ENCODE data around the gene DLEU7. TPM values are rescaled to one million over a fixed set of nuclear protein-coding genes. Genes with fewer than 3 reads are reported as not detected.

Gene DLEU7
- polyA plus RNA-seq, 1 donor (not counting 4 experiments of a cell fraction or from before 2014, with no cell fraction given) = not detected

- Histone ChIP-seq H3K4me1 (ENCODE audit: control insufficient read depth, extremely low read depth, insufficient read depth, low read length) (no peaks in the 10 kb centered on the region), H3K79me2 (ENCODE audit: control insufficient read depth, insufficient read depth, low read length) (no peaks in the 10 kb centered on the region), H3K4me2 (ENCODE audit: control insufficient read depth, extremely low read depth, insufficient read depth, low read depth, low read length) (no peak overlapping the region), H3K36me3 (ENCODE audit: control insufficient read depth in 2 of 2, extremely low read depth in 1 of 2, insufficient read depth in 2 of 2, low read length in 2 of 2) (no peaks in the 10 kb centered on the region), H3K9me1 (ENCODE audit: control insufficient read depth, extremely low read depth, insufficient read depth, low read length) (no peaks in the 10 kb centered on the region), H3K27ac (ENCODE audit: control insufficient read depth, insufficient read depth, low read length) (no peak overlapping the region), H3K27me3 (ENCODE audit: control insufficient read depth, extremely low read depth, insufficient read depth, low read length) (peaks cover 25% of the 10 kb centered on the region), H3K9ac (ENCODE audit: control insufficient read depth, extremely low read depth, insufficient read depth, low read length) (no peak overlapping the region), H3K9me3 (ENCODE audit: control insufficient read depth, low read depth, low read length) (no peaks in the 10 kb centered on the region), H2AFZ (ENCODE audit: control insufficient read depth, low read length) (no peak overlapping the region), H3K4me3 (ENCODE audit: control insufficient read depth in 2 of 3, extremely low read depth in 1 of 3, insufficient read depth in 2 of 3, low read depth in 1 of 3, low read length in 3 of 3) (no peak overlapping the region), H4K20me1 (ENCODE audit: control insufficient read depth, extremely low read depth, insufficient read depth, low read length) (no peaks in the 10 kb centered on the region)
- TF ChIP-seq EZH2 (IDR thresholded peaks at IDR 0.05; ENCODE audit: low read length) (no peak), CTCF (optimal IDR thresholded peaks at IDR 0.05 in 1 of 3, IDR thresholded peaks at IDR 0.05 in 1 of 3, conservative IDR thresholded peaks at IDR 0.05 in 1 of 3; ENCODE audit: extremely low read depth in 1 of 3, insufficient read depth in 2 of 3, low read length in 3 of 3) (no peak)
- dilution Hi-C loops (cut with MboI; ENCODE audit: extremely low pct_ligation_motif_present, low sequenced_read_pairs) = no loop called here
- FAIRE-seq = no peak
- DNase-seq (ENCODE audit: low read depth, low spot score) = no peak
These were observed 3.5 kb upstream of the DLEU7 start for GRCh38 chr13:50846861-50847475.

- no peak overlapping the region for H3K27ac ChIP-seq (ENCODE audit: control insufficient read depth, insufficient read depth, low read length)
- H3K27me3 ChIP-seq (ENCODE audit: control insufficient read depth, extremely low read depth, insufficient read depth, low read length) = peaks cover 30% of the 10 kb centered on the region
- H3K36me3 ChIP-seq (ENCODE audit: control insufficient read depth in 2 of 2, extremely low read depth in 1 of 2, insufficient read depth in 2 of 2, low read length in 2 of 2) = no peaks in the 10 kb centered on the region
- H3K9me1 ChIP-seq (ENCODE audit: control insufficient read depth, extremely low read depth, insufficient read depth, low read length) = no peaks in the 10 kb centered on the region
- H3K9me3 ChIP-seq (ENCODE audit: control insufficient read depth, low read depth, low read length) = no peaks in the 10 kb centered on the region
- no peaks in the 10 kb centered on the region for H4K20me1 ChIP-seq (ENCODE audit: control insufficient read depth, extremely low read depth, insufficient read depth, low read length)
- H3K4me2 ChIP-seq (ENCODE audit: control insufficient read depth, extremely low read depth, insufficient read depth, low read depth, low read length) = no peak overlapping the region
- H2AFZ ChIP-seq (ENCODE audit: control insufficient read depth, low read length) = no peak overlapping the region
- TF ChIP-seq EZH2 (IDR thresholded peaks at IDR 0.05; ENCODE audit: low read length) (no peak), CTCF (optimal IDR thresholded peaks at IDR 0.05 in 1 of 3, IDR thresholded peaks at IDR 0.05 in 1 of 3, conservative IDR thresholded peaks at IDR 0.05 in 1 of 3; ENCODE audit: extremely low read depth in 1 of 3, insufficient read depth in 2 of 3, low read length in 3 of 3) (no peak)
- FAIRE-seq (no peak), DNase-seq (ENCODE audit: low read depth, low spot score) (no peak)
- no peak overlapping the region for H3K9ac ChIP-seq (ENCODE audit: control insufficient read depth, extremely low read depth, insufficient read depth, low read length)
- no peak overlapping the region for H3K4me3 ChIP-seq (ENCODE audit: control insufficient read depth in 2 of 3, extremely low read depth in 1 of 3, insufficient read depth in 2 of 3, low read depth in 1 of 3, low read length in 3 of 3)
- H3K4me1 ChIP-seq (ENCODE audit: control insufficient read depth, extremely low read depth, insufficient read depth, low read length) = no peaks in the 10 kb centered on the region
- dilution Hi-C loops (cut with MboI; ENCODE audit: extremely low pct_ligation_motif_present, low sequenced_read_pairs) = no loop called here
- no peaks in the 10 kb centered on the region for H3K79me2 ChIP-seq (ENCODE audit: control insufficient read depth, insufficient read depth, low read length)
These were observed 1.7 kb upstream of the DLEU7 start for GRCh38 chr13:50845211-50845610.
